HEK293 (cell line): ENCODE results near the gene HMGN3.

Source experiments
- CTCF ChIA-PET: fragments of 350-600 bp; formaldehyde crosslinking; extraction: SDS; loops from one replicate; lab custom pipeline; 2021; ENCODE audit warnings: antibody characterized with exemption; lab: Yijun Ruan, JAX
- POLR2A ChIA-PET: fragments of 300-600 bp; formaldehyde crosslinking; extraction: SDS; loops from one replicate; lab custom pipeline; 2020; ENCODE audit warnings: antibody characterized with exemption, inconsistent platforms; lab: Yijun Ruan, JAX
- H3K27ac ChIP-seq: fragments of 200-500 bp; sonication (Bioruptor generic); 2 replicates; pipeline ENCODE4 v1.5.1; 2014; ENCODE audit warnings: low read depth, low read length, control low read depth, inconsistent platforms; ENCODE audit errors: extremely low read depth
- H3K36me3 ChIP-seq, 2 experiments: fragments of 200-500 bp in 1 of 2; sonication (Bioruptor generic) in 1 of 2; 1 replicate in 1 of 2; 2 replicates in 1 of 2; pipeline ENCODE4 v1.5.1; 2014 to 2017; ENCODE audit warnings: inconsistent platforms in 2 of 2, low read length in 2 of 2; ENCODE audit not compliant: control insufficient read depth in 2 of 2, insufficient read depth in 1 of 2
- H3K4me1 ChIP-seq: fragments of 200-500 bp; sonication (Bioruptor generic); 2 replicates; pipeline ENCODE4 v1.5.1; 2014; ENCODE audit warnings: mild to moderate bottlenecking, low read length, inconsistent platforms; ENCODE audit not compliant: control insufficient read depth, insufficient read depth
- H3K4me3 ChIP-seq: 2 replicates; pipeline ENCODE4 v1.5.1; 2011; ENCODE audit warnings: low read depth, mild to moderate bottlenecking, control low read depth, low read length, moderate library complexity
- H3K9me3 ChIP-seq: fragments of 200-500 bp; sonication (Bioruptor generic); 2 replicates; pipeline ENCODE4 v1.5.1; 2014; ENCODE audit warnings: low read depth, low read length, inconsistent platforms; ENCODE audit not compliant: control insufficient read depth, insufficient read depth
- GFI1B ChIP-seq: fragments of 450-650 bp; formaldehyde crosslinking; IDR thresholded peaks from 2 replicates; pipeline ENCODE4 v1.5.1; 2016; ENCODE audit warnings: missing biosample characterization, missing genetic modification characterization
- GLIS2 ChIP-seq: fragments of 450-650 bp; formaldehyde crosslinking; IDR thresholded peaks from 2 replicates; pipeline ENCODE4 v1.5.1; 2016; ENCODE audit warnings: missing biosample characterization, missing genetic modification characterization
- KLF16 ChIP-seq: fragments of 450-650 bp; formaldehyde crosslinking; IDR thresholded peaks from 2 replicates; pipeline ENCODE4 v1.5.1; 2017; ENCODE audit warnings: missing biosample characterization, missing genetic modification characterization
- KLF7 ChIP-seq: fragments of 450-650 bp; formaldehyde crosslinking; IDR thresholded peaks from 2 replicates; pipeline ENCODE4 v1.5.1; 2016; ENCODE audit warnings: missing biosample characterization, missing genetic modification characterization, borderline replicate concordance
- MZF1 ChIP-seq: fragments of 450-650 bp; formaldehyde crosslinking; IDR thresholded peaks from 2 replicates; pipeline ENCODE4 v1.5.1; 2017; ENCODE audit warnings: missing biosample characterization, missing genetic modification characterization, borderline replicate concordance
- REPIN1 ChIP-seq: fragments of 450-650 bp; formaldehyde crosslinking; IDR thresholded peaks from 2 replicates; pipeline ENCODE4 v1.5.1; 2017; ENCODE audit warnings: missing biosample characterization, missing genetic modification characterization, low read depth
- TRIM28 ChIP-seq: IDR thresholded peaks from 2 replicates; pipeline ENCODE4 v1.6.1; 2011; ENCODE audit warnings: low read length, control low read depth, borderline replicate concordance
- ZEB2 ChIP-seq: fragments of 450-650 bp; formaldehyde crosslinking; IDR thresholded peaks from 2 replicates; pipeline ENCODE4 v1.5.1; 2016; ENCODE audit warnings: missing biosample characterization, missing genetic modification characterization
- ZNF114 ChIP-seq: fragments of 450-650 bp; formaldehyde crosslinking; IDR thresholded peaks from 2 replicates; pipeline ENCODE4 v1.5.0; 2017; ENCODE audit warnings: missing biosample characterization, missing genetic modification characterization
- ZNF121 ChIP-seq: fragments of 450-650 bp; formaldehyde crosslinking; IDR thresholded peaks from 2 replicates; pipeline ENCODE4 v1.5.1; 2016; ENCODE audit warnings: missing biosample characterization, missing genetic modification characterization
- ZNF169 ChIP-seq: fragments of 450-650 bp; formaldehyde crosslinking; IDR thresholded peaks from 2 replicates; pipeline ENCODE4 v1.5.1; 2016; ENCODE audit warnings: missing biosample characterization, missing genetic modification characterization
- ZNF19 ChIP-seq: fragments of 450-650 bp; formaldehyde crosslinking; IDR thresholded peaks from 2 replicates; pipeline ENCODE4; 2016; ENCODE audit warnings: missing biosample characterization, missing genetic modification characterization, low read depth
- ZNF202 ChIP-seq: fragments of 450-650 bp; formaldehyde crosslinking; IDR thresholded peaks from 2 replicates; pipeline ENCODE4 v1.5.1; 2016; ENCODE audit warnings: missing biosample characterization, missing genetic modification characterization, borderline replicate concordance
- ZNF23 ChIP-seq: fragments of 450-650 bp; formaldehyde crosslinking; IDR thresholded peaks from 2 replicates; pipeline ENCODE4 v1.5.1; 2016; ENCODE audit warnings: missing biosample characterization, missing genetic modification characterization, borderline replicate concordance
- ZNF529 ChIP-seq: fragments of 450-650 bp; formaldehyde crosslinking; IDR thresholded peaks from 2 replicates; pipeline ENCODE4 v1.5.1; 2017; ENCODE audit warnings: missing genetic modification characterization, missing biosample characterization; ENCODE audit not compliant: insufficient replicate concordance
- ZNF596 ChIP-seq: fragments of 450-650 bp; IDR thresholded peaks from 2 replicates; pipeline ENCODE4 v1.5.0; 2018; ENCODE audit warnings: missing biosample characterization, mild to moderate bottlenecking, missing genetic modification characterization, moderate library complexity
- ZNF621 ChIP-seq: fragments of 450-650 bp; formaldehyde crosslinking; IDR thresholded peaks from 2 replicates; pipeline ENCODE4 v1.5.1; 2017; ENCODE audit warnings: missing biosample characterization, missing genetic modification characterization
- ZNF677 ChIP-seq: fragments of 450-650 bp; IDR thresholded peaks from 2 replicates; pipeline ENCODE4 v1.5.0; 2018; ENCODE audit warnings: missing biosample characterization, mild to moderate bottlenecking, missing genetic modification characterization, moderate library complexity
- ZNF76 ChIP-seq: fragments of 450-650 bp; formaldehyde crosslinking; IDR thresholded peaks from 2 replicates; pipeline ENCODE4; 2016; ENCODE audit warnings: low read depth, missing biosample characterization, missing genetic modification characterization, borderline replicate concordance
- TF ChIP-seq, protein P1 (sequence below): fragments of 450-650 bp; formaldehyde crosslinking; IDR thresholded peaks from 2 replicates; pipeline ENCODE4 v1.5.1; 2017; ENCODE audit warnings: missing biosample characterization, missing genetic modification characterization
- TF ChIP-seq, protein P2 (sequence below): fragments of 450-650 bp; formaldehyde crosslinking; IDR thresholded peaks from 2 replicates; pipeline ENCODE4 v1.5.1; 2016; ENCODE audit warnings: missing biosample characterization, missing genetic modification characterization
- TF ChIP-seq, protein P3 (sequence below): fragments of 450-650 bp; formaldehyde crosslinking; IDR thresholded peaks from 2 replicates; pipeline ENCODE4 v1.5.1; 2016; ENCODE audit warnings: missing biosample characterization, missing genetic modification characterization

HMGN3 gene

GRCh38 chr6:79231666-79232065 is 2.8 kb downstream of the HMGN3 start (continued):
- TF ChIP-seq REPIN1, result no peak
- no peak for TF ChIP-seq ZNF114

GRCh38 chr6:79231101-79231500 is 3.4 kb downstream of the HMGN3 start:
- Histone ChIP-seq H3K9me3 (no peaks in the 10 kb centered on the region), H3K4me1 (peaks cover 3% of the 10 kb centered on the region; the same call in 1 of the 2 replicates), H3K36me3 (no peaks in the 10 kb centered on the region), H3K27ac (no peak overlapping the region), H3K4me3 (no peak overlapping the region)
- POLR2A ChIA-PET, result no interaction called here
- TF ChIP-seq, protein P1, sequence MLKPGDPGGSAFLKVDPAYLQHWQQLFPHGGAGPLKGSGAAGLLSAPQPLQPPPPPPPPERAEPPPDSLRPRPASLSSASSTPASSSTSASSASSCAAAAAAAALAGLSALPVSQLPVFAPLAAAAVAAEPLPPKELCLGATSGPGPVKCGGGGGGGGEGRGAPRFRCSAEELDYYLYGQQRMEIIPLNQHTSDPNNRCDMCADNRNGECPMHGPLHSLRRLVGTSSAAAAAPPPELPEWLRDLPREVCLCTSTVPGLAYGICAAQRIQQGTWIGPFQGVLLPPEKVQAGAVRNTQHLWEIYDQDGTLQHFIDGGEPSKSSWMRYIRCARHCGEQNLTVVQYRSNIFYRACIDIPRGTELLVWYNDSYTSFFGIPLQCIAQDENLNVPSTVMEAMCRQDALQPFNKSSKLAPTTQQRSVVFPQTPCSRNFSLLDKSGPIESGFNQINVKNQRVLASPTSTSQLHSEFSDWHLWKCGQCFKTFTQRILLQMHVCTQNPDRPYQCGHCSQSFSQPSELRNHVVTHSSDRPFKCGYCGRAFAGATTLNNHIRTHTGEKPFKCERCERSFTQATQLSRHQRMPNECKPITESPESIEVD (tag by site-specific recombination), result 0 out of 2 replicates have a peak, but pooled peaks have one; percentile 16
- TF ChIP-seq MZF1 (tag by site-specific recombination), result no peak
- CTCF ChIA-PET, result interaction anchor here (0.7 kb wide), 1 partner anchor 114 kb away, joined by 3 read pairs; no protein-coding TSS in a partner anchor

GRCh38 chr6:79230149-79230548 is 4.3 kb downstream of the HMGN3 start:
- Histone ChIP-seq H3K9me3 (no peaks in the 10 kb centered on the region), H3K36me3 (no peaks in the 10 kb centered on the region), H3K27ac (no peak overlapping the region), H3K4me1 (peaks cover 5% of the 10 kb centered on the region; the same call in 1 of the 2 replicates), H3K4me3 (no peak overlapping the region)
- no peak for TF ChIP-seq KLF16 (tag by site-specific recombination)
- no peak for TF ChIP-seq ZNF529 (tag by site-specific recombination)
- TF ChIP-seq MZF1 (tag by site-specific recombination), result peak; percentile 46; the same call in 1 of the 2 replicates
- TF ChIP-seq ZNF76, result no peak
- no peak for TF ChIP-seq KLF7 (tag by site-specific recombination)
- CTCF ChIA-PET, result no interaction called here
- POLR2A ChIA-PET, result no interaction called here

DNA sequence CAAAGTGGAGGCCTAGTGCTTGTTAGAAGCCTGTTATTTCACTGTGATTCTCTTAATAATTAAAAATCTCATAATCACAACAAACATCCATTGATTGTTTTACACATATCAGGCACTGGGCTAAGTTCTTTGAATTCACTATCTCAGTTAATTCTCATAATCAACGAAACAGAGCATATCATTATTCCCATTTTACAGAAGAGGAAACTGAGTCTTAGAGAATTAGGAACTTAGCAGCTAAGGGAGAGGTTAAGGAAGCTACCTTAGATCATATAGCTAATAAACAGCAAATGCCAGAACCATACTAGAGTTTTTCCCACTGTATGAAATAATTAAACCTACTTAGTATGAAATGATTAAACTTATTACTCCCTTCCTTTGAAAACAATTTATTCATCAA is 7.0 kb downstream of the HMGN3 start:
- H3K36me3 ChIP-seq, result no peaks in the 10 kb centered on the region
- no peak overlapping the region for H3K27ac ChIP-seq
- peaks cover 5% of the 10 kb centered on the region; the same call in 1 of the 2 replicates for H3K4me1 ChIP-seq
- no peaks in the 10 kb centered on the region for H3K9me3 ChIP-seq
- CTCF ChIA-PET, result interaction anchor here (0.7 kb wide), 1 partner anchor 487 kb away, joined by 5 read pairs; no protein-coding TSS in a partner anchor
- no peak overlapping the region for H3K4me3 ChIP-seq
- POLR2A ChIA-PET, result interaction anchor here (1.0 kb wide), 1 partner anchor 149 kb away, joined by 3 read pairs; the partner anchor contains the start of gene PHIP
- no peak for TF ChIP-seq ZNF19 (tag by site-specific recombination)
- no peak for TF ChIP-seq ZNF23 (tag by site-specific recombination)
- TF ChIP-seq ZEB2 (tag by site-specific recombination), result no peak
- TF ChIP-seq ZNF121 (tag by site-specific recombination), result no peak
- TF ChIP-seq TRIM28, result no peak
- no peak for TF ChIP-seq ZNF169 (tag by site-specific recombination)
- TF ChIP-seq ZNF596 (tag by site-specific recombination), result no peak

GRCh38 chr6:79226660-79227059 is 7.8 kb downstream of the HMGN3 start:
- Histone ChIP-seq H3K36me3 (no peaks in the 10 kb centered on the region), H3K9me3 (no peaks in the 10 kb centered on the region), H3K27ac (no peak overlapping the region), H3K4me1 (peaks cover 5% of the 10 kb centered on the region; the same call in 1 of the 2 replicates), H3K4me3 (no peak overlapping the region)
- POLR2A ChIA-PET, result interaction anchor here (1.0 kb wide), 1 partner anchor 148 kb away, joined by 3 read pairs; the partner anchor contains the start of gene PHIP
- CTCF ChIA-PET, result no interaction called here
- TF ChIP-seq GLIS2 (tag by site-specific recombination), result no peak
- TF ChIP-seq ZNF202 (tag by site-specific recombination), result no peak
- no peak for TF ChIP-seq ZNF621 (tag by site-specific recombination)
- TF ChIP-seq, protein P2, sequence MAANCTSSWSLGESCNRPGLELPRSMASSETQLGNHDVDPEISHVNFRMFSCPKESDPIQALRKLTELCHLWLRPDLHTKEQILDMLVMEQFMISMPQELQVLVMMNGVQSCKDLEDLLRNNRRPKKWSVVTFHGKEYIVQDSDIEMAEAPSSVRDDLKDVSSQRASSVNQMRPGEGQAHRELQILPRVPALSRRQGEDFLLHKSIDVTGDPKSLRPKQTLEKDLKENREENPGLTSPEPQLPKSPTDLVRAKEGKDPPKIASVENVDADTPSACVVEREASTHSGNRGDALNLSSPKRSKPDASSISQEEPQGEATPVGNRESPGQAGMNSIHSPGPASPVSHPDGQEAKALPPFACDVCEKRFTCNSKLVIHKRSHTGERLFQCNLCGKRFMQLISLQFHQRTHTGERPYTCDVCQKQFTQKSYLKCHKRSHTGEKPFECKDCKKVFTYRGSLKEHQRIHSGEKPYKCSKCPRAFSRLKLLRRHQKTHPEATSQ (tag by site-specific recombination), result no peak
- no peak for TF ChIP-seq GFI1B (tag by site-specific recombination)
- TF ChIP-seq ZNF677, result no peak
- TF ChIP-seq, protein P3, sequence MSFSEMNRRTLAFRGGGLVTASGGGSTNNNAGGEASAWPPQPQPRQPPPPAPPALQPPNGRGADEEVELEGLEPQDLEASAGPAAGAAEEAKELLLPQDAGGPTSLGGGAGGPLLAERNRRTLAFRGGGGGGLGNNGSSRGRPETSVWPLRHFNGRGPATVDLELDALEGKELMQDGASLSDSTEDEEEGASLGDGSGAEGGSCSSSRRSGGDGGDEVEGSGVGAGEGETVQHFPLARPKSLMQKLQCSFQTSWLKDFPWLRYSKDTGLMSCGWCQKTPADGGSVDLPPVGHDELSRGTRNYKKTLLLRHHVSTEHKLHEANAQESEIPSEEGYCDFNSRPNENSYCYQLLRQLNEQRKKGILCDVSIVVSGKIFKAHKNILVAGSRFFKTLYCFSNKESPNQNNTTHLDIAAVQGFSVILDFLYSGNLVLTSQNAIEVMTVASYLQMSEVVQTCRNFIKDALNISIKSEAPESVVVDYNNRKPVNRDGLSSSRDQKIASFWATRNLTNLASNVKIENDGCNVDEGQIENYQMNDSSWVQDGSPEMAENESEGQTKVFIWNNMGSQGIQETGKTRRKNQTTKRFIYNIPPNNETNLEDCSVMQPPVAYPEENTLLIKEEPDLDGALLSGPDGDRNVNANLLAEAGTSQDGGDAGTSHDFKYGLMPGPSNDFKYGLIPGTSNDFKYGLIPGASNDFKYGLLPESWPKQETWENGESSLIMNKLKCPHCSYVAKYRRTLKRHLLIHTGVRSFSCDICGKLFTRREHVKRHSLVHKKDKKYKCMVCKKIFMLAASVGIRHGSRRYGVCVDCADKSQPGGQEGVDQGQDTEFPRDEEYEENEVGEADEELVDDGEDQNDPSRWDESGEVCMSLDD (tag by site-specific recombination), result no peak
